GM13976 (cell line): ENCODE measurements around the gene PISD.

Experiments
- DNase-seq: peaks from one replicate; pipeline ENCODE4 v3.0.0; 2012; ENCODE audit warnings: low spot score
- CTCF ChIP-seq: IDR thresholded peaks from 2 replicates; pipeline ENCODE4 v1.5.1; 2012; ENCODE audit warnings: borderline replicate concordance, mild to moderate bottlenecking; ENCODE audit not compliant: insufficient read depth; ENCODE audit errors: extremely low read depth, missing control alignments, control extremely low read depth
- in situ Hi-C: fragments of 300-500 bp; cut with MboI; formaldehyde crosslinking; loops from one replicate; pipeline ENCODE4 v1.12.0; 2022; ENCODE audit warnings: low sequenced_read_pairs, mixed read lengths, inconsistent platforms; ENCODE audit not compliant: unreplicated experiment

The PISD gene

GRCh38 chr22:31612891-31613285 lies 49.1 kb downstream of the PISD start:
- no peak for DNase-seq
- in situ Hi-C loops = no loop called here
- TF ChIP-seq CTCF = no peak

GRCh38 chr22:31611061-31611760 lies 50.8 kb downstream of the PISD start:
- DNase-seq = no peak
- TF ChIP-seq CTCF = no peak
- in situ Hi-C loops = no loop called here

- TF ChIP-seq CTCF = no peak
- DNase-seq = no peak
- in situ Hi-C loops = no loop called here
These were observed 51.4 kb downstream of the PISD start for GRCh38 chr22:31610611-31611010.

- in situ Hi-C loops = no loop called here
- TF ChIP-seq CTCF = no peak
These were observed 52.3 kb downstream of the PISD start for GRCh38 chr22:31609716-31610115.

GRCh38 chr22:31607696-31608095 lies 54.3 kb downstream of the PISD start:
- TF ChIP-seq CTCF = no peak

More at GRCh38 chr22:31609716-31610115, 52.3 kb downstream of the PISD start:
- DNase-seq = no peak

GRCh38 chr22:31605851-31606585 lies 56.0 kb downstream of the PISD start:
- peak; percentile 6 for DNase-seq
- TF ChIP-seq CTCF = no peak
- in situ Hi-C loops = no loop called here

More at GRCh38 chr22:31607696-31608095, 54.3 kb downstream of the PISD start:
- in situ Hi-C loops = no loop called here
- DNase-seq = no peak
